ENCODE data around the gene TEX101.

- TF ChIP-seq ZNF785 (tag by site-specific recombination; IDR thresholded peaks at IDR 0.05) (no peak), ZNF311 (tag by site-specific recombination; IDR thresholded peaks at IDR 0.05; ENCODE audit: borderline replicate concordance) (no peak), CTCF (tag by site-specific recombination; IDR thresholded peaks at IDR 0.05) (no peak), HOXC10 (CRISPR knock-in tag; IDR thresholded peaks at IDR 0.05) (no peak), ZSCAN30 (tag by site-specific recombination; IDR thresholded peaks at IDR 0.05) (no peak), ZNF596 (tag by site-specific recombination; IDR thresholded peaks at IDR 0.05) (no peak), ZNF707 (tag by site-specific recombination; IDR thresholded peaks at IDR 0.05) (no peak), KLF16 (tag by site-specific recombination; IDR thresholded peaks at IDR 0.05) (no peak), ATF2 (tag by site-specific recombination; IDR thresholded peaks at IDR 0.05; ENCODE audit: low read depth) (no peak), PRDM1 (tag by site-specific recombination; IDR thresholded peaks at IDR 0.05) (no peak), RBAK (tag by site-specific recombination; IDR thresholded peaks at IDR 0.05) (no peak), SP2 (tag by site-specific recombination; IDR thresholded peaks at IDR 0.05) (no peak)
Observed at GRCh38 chr19:43435775-43436174, 21.1 kb downstream of the TEX101 start.

Data from HEK293 (cell line).